Nephron progenitor cell (in vitro differentiated cells): ENCODE data around the gene TCP11L2.
"Not testable (repeated sequence)": the region's sequence is repeated elsewhere in the genome, so short reads cannot be mapped to it uniquely, and the experiment has no call there.

Experiments used
- DNase-seq: peaks from one replicate; pipeline ENCODE4 v3.0.0; 2021
- H3K27ac Mint-ChIP-seq: 2 replicates; pipeline ENCODE4 v1.8.0; 2021; ENCODE audit warnings: mild to moderate bottlenecking, moderate library complexity, mixed read lengths
- H3K27me3 Mint-ChIP-seq: 2 replicates; pipeline ENCODE4 v1.8.0; 2021; ENCODE audit warnings: mild to moderate bottlenecking, low read depth, mixed read lengths; ENCODE audit not compliant: poor library complexity
- H3K36me3 Mint-ChIP-seq: 2 replicates; pipeline ENCODE4 v1.8.0; 2021; ENCODE audit warnings: low read depth, mixed read lengths
- H3K4me1 Mint-ChIP-seq: 2 replicates; pipeline ENCODE4 v1.8.0; 2021; ENCODE audit warnings: mixed read lengths
- H3K4me3 Mint-ChIP-seq: 2 replicates; pipeline ENCODE4 v1.8.0; 2021; ENCODE audit warnings: mild to moderate bottlenecking, moderate library complexity, mixed read lengths
- H3K9me3 Mint-ChIP-seq: 2 replicates; pipeline ENCODE4 v1.8.0; 2021; ENCODE audit warnings: mild to moderate bottlenecking, moderate library complexity, mixed read lengths
- TF ChIP-seq, protein P1 (sequence below): fragments of 200-600 bp; sonication (generic); IDR thresholded peaks from 2 replicates; pipeline ENCODE4 v1.5.0; 2021; ENCODE audit warnings: antibody characterized with exemption

The TCP11L2 gene

GRCh38 chr12:106284358-106285105 lies 18.0 kb upstream of the TCP11L2 start:
- Mint-ChIP-seq H3K36me3 (peaks cover 3% of the 10 kb centered on the region), H3K27me3 (peaks cover 7% of the 10 kb centered on the region), H3K4me3 (no peak overlapping the region), H3K4me1 (peaks cover 8% of the 10 kb centered on the region), H3K9me3 (peaks cover 10% of the 10 kb centered on the region), H3K27ac (no peak overlapping the region)
- DNase-seq: no peak
- TF ChIP-seq, protein P1, sequence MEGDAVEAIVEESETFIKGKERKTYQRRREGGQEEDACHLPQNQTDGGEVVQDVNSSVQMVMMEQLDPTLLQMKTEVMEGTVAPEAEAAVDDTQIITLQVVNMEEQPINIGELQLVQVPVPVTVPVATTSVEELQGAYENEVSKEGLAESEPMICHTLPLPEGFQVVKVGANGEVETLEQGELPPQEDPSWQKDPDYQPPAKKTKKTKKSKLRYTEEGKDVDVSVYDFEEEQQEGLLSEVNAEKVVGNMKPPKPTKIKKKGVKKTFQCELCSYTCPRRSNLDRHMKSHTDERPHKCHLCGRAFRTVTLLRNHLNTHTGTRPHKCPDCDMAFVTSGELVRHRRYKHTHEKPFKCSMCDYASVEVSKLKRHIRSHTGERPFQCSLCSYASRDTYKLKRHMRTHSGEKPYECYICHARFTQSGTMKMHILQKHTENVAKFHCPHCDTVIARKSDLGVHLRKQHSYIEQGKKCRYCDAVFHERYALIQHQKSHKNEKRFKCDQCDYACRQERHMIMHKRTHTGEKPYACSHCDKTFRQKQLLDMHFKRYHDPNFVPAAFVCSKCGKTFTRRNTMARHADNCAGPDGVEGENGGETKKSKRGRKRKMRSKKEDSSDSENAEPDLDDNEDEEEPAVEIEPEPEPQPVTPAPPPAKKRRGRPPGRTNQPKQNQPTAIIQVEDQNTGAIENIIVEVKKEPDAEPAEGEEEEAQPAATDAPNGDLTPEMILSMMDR: no peak

DNA sequence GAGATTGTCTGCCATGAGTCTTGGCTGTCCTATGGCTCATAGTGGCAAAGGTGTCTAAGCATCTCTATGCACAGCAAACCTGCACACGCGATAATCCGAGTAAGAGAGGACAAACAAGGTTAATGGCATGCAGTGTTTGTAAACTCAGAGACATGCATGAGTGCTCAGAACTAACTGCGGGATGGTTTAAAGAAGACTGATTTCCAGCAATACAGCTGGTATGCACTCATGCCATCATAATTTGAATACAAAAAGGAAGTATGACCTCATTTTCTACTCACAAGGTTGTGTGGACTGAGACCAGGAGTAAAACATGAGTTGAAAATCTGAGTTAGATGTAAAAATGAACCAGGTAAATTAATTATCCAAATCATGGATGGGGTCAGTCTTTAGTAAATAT lies 16.6 kb upstream of the TCP11L2 start:
- Mint-ChIP-seq H3K27ac (no peak overlapping the region), H3K4me1 (peaks cover 8% of the 10 kb centered on the region), H3K36me3 (peaks cover 3% of the 10 kb centered on the region), H3K27me3 (peaks cover 7% of the 10 kb centered on the region), H3K9me3 (peaks cover 10% of the 10 kb centered on the region), H3K4me3 (no peak overlapping the region)
- no peak for DNase-seq
- TF ChIP-seq, protein P1: no peak

GRCh38 chr12:106286576-106287162 lies 15.9 kb upstream of the TCP11L2 start:
- H3K4me3 Mint-ChIP-seq, H3K9me3 Mint-ChIP-seq, H3K4me1 Mint-ChIP-seq, H3K27ac Mint-ChIP-seq, H3K36me3 Mint-ChIP-seq, DNase-seq: not testable (repeated sequence)
- H3K27me3 Mint-ChIP-seq: peaks cover 10% of the 10 kb centered on the region

GRCh38 chr12:106287364-106287763 lies 15.2 kb upstream of the TCP11L2 start:
- DNase-seq: no peak
- Mint-ChIP-seq H3K4me1 (peaks cover 8% of the 10 kb centered on the region), H3K27ac (no peak overlapping the region), H3K9me3 (peaks cover 2% of the 10 kb centered on the region), H3K36me3 (peaks cover under 1% of the 10 kb centered on the region), H3K27me3 (peaks cover 14% of the 10 kb centered on the region), H3K4me3 (no peak overlapping the region)
- TF ChIP-seq, protein P1: no peak

DNA sequence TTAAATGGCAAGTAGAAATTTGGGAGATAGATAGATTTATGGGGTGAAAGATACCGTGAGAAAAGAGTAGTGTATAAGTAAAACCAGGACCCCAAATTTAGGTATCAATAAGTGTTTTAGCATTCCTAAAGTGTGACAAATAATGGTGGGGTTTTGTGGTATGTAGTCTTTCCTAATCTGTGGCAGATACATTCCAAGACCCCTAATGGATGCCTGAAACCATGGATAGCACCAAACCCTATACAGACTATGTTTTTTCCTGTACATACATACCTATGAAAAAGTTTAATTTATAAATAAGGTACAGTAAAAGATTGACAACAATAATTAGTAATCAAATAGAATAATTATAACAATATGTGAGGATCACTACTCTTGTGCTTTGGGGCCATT lies 14.4 kb upstream of the TCP11L2 start:
- H3K9me3 Mint-ChIP-seq: no peaks in the 10 kb centered on the region
- H3K4me1 Mint-ChIP-seq: peaks cover 8% of the 10 kb centered on the region
- H3K27ac Mint-ChIP-seq: no peak overlapping the region
- H3K27me3 Mint-ChIP-seq: peaks cover 12% of the 10 kb centered on the region
- TF ChIP-seq, protein P1: no peak
- no peaks in the 10 kb centered on the region for H3K36me3 Mint-ChIP-seq
- H3K4me3 Mint-ChIP-seq: no peak overlapping the region
- DNase-seq: no peak

- Mint-ChIP-seq H3K4me1 (peaks cover 8% of the 10 kb centered on the region), H3K27ac (no peak overlapping the region), H3K36me3 (no peaks in the 10 kb centered on the region), H3K4me3 (no peak overlapping the region), H3K27me3 (peaks cover 10% of the 10 kb centered on the region), H3K9me3 (no peaks in the 10 kb centered on the region)
- no peak for DNase-seq
- TF ChIP-seq, protein P1: no peak
These were observed 13.9 kb upstream of the TCP11L2 start for GRCh38 chr12:106288494-106289195.
